ENCODE data around the gene SPDEF. TPM values are rescaled to one million over a fixed set of nuclear protein-coding genes. Genes with fewer than 3 reads are reported as not detected.

Gene SPDEF
- total and polyA plus RNA-seq, 7 donors, result 0.71 to 101 (median 67.4) TPM; not detected in 3

- TF ChIP-seq POLR2AphosphoS5 (IDR thresholded peaks at IDR 0.05) (no peak), EP300 (IDR thresholded peaks at IDR 0.05) (no peak), POLR2A (IDR thresholded peaks at IDR 0.05) (no peak)
- TF ChIP-seq, protein P1, sequence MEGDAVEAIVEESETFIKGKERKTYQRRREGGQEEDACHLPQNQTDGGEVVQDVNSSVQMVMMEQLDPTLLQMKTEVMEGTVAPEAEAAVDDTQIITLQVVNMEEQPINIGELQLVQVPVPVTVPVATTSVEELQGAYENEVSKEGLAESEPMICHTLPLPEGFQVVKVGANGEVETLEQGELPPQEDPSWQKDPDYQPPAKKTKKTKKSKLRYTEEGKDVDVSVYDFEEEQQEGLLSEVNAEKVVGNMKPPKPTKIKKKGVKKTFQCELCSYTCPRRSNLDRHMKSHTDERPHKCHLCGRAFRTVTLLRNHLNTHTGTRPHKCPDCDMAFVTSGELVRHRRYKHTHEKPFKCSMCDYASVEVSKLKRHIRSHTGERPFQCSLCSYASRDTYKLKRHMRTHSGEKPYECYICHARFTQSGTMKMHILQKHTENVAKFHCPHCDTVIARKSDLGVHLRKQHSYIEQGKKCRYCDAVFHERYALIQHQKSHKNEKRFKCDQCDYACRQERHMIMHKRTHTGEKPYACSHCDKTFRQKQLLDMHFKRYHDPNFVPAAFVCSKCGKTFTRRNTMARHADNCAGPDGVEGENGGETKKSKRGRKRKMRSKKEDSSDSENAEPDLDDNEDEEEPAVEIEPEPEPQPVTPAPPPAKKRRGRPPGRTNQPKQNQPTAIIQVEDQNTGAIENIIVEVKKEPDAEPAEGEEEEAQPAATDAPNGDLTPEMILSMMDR (IDR thresholded peaks at IDR 0.05), result no peak
- H3K4me1 ChIP-seq, result peaks cover 0 to 16% (median 11%) of the 10 kb centered on the region in 4 donors
- no peak overlapping the region for H3K4me3 ChIP-seq
- DNase-seq, result no peak
- H3K9me3 ChIP-seq, result no peaks in the 10 kb centered on the region
- H3K27me3 ChIP-seq, result no peaks in the 10 kb centered on the region
- no peaks in the 10 kb centered on the region for H3K36me3 ChIP-seq
- no peak overlapping the region for H3K27ac ChIP-seq
- 93 to 94% methylated on average over 27 of the region's 27 CpGs for WGBS, 2 donors
- intact Hi-C loops (cut with DNase I), result no loop called here
Measured at GRCh38 chr6:34544052-34544604, 12.0 kb downstream of the SPDEF start.

DNA sequence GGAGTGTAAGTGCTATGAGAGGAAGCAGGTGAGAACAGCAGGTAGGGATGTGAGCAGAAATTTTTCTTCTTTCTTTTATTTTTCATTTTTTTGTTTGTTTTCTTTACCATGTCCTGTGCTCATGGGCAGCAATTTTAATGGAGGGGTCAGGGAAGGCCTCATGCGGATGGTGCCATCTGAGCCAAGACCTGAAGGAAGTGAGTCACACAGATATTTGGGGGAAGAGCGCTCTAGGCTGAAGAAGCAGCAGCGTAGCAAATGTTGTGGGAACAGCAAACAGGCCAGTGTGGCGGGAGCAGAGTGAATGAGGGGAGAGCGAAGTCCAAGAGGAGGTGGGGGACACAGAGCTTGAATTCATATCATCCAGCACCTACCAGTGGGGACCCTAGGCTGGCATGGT, 12.7 kb downstream of the SPDEF start:
- Histone ChIP-seq H3K9me3 (no peaks in the 10 kb centered on the region), H3K27ac (no peak overlapping the region), H3K4me3 (no peak overlapping the region), H3K27me3 (no peaks in the 10 kb centered on the region), H3K4me1 (peaks cover 0 to 16% (median 11%) of the 10 kb centered on the region in 4 donors), H3K36me3 (no peaks in the 10 kb centered on the region)
- no peak for DNase-seq
- TF ChIP-seq EP300 (IDR thresholded peaks at IDR 0.05), result no peak
- no peak for TF ChIP-seq POLR2AphosphoS5 (IDR thresholded peaks at IDR 0.05)
- TF ChIP-seq, protein P1 (IDR thresholded peaks at IDR 0.05), result no peak
- no peak for TF ChIP-seq POLR2A (IDR thresholded peaks at IDR 0.05)
- WGBS, 2 donors, result 74 to 82% methylated on average over 5 of the region's 5 CpGs
- intact Hi-C loops (cut with DNase I), result no loop called here

DNA sequence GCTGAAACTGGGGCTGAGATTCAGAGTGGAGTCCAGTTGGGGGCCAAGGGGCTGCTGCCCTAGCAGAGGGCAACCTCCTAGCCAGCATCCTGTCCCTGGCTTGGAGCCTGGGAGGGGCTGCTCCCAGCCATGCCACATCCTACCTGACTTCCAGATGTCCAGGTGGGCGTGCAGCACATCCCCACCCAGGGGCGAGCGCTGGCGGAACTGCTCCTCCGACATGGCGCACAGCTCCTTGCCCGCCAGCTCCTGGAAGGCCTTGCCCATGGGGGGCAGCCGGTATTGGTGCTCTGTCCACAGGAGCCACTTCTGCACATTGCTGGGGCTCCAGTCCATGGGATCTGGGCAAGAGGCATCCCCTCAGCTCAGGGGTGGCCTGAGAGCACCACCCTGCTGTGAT, 15.3 kb downstream of the SPDEF start:
- Histone ChIP-seq H3K27me3 (no peaks in the 10 kb centered on the region), H3K27ac (no peak overlapping the region), H3K4me1 (no peaks in the 10 kb centered on the region), H3K36me3 (no peaks in the 10 kb centered on the region), H3K9me3 (no peaks in the 10 kb centered on the region), H3K4me3 (no peak overlapping the region)
- intact Hi-C loops (cut with DNase I), result no loop called here
- TF ChIP-seq POLR2A (IDR thresholded peaks at IDR 0.05), result no peak
- TF ChIP-seq, protein P1 (IDR thresholded peaks at IDR 0.05), result no peak
- TF ChIP-seq EP300 (IDR thresholded peaks at IDR 0.05), result no peak
- no peak for TF ChIP-seq POLR2AphosphoS5 (IDR thresholded peaks at IDR 0.05)
- 89 to 93% methylated on average over 8 of the region's 8 CpGs for WGBS, 2 donors
- DNase-seq, result no peak

DNA sequence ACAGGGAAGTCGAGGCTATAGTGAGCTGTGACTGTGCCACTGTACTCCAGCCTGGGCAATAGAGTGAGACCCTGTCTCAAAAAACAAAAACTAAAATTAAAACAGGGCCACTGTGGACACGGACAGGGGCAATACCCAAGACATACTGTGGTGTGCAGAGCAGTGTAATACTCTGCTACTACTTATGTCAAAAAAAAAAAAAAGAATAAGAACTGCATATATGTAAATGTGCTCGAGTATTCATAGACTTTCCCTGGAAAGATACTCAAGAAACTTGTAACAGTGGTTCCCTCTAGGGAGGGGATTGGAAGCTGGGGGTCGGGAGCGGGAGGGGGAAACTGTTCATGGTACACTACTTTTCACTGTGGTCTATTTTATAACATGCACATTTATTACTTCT, 15.9 kb downstream of the SPDEF start:
- 70 to 77% methylated on average over 5 of the region's 5 CpGs for WGBS, 2 donors
- TF ChIP-seq POLR2A (IDR thresholded peaks at IDR 0.05), result no peak
- TF ChIP-seq, protein P1 (IDR thresholded peaks at IDR 0.05), result no peak
- no peak for TF ChIP-seq POLR2AphosphoS5 (IDR thresholded peaks at IDR 0.05)

GRCh38 chr6:34539181-34539580, 16.9 kb downstream of the SPDEF start:
- DNase-seq, result no peak
- TF ChIP-seq POLR2A (IDR thresholded peaks at IDR 0.05) (no peak), EP300 (IDR thresholded peaks at IDR 0.05) (no peak), POLR2AphosphoS5 (IDR thresholded peaks at IDR 0.05) (no peak)
- TF ChIP-seq, protein P1 (IDR thresholded peaks at IDR 0.05), result no peak
- H3K9me3 ChIP-seq, result no peaks in the 10 kb centered on the region
- 85% methylated on average over 14 of the region's 14 CpGs for WGBS, 2 donors
- no peaks in the 10 kb centered on the region for H3K36me3 ChIP-seq
- no peak overlapping the region for H3K27ac ChIP-seq
- no peaks in the 10 kb centered on the region for H3K4me1 ChIP-seq
- no peaks in the 10 kb centered on the region for H3K27me3 ChIP-seq
- intact Hi-C loops (cut with DNase I), result no loop called here
- no peak overlapping the region for H3K4me3 ChIP-seq

More for the DNA sequence above, 15.9 kb downstream of the SPDEF start:
- H3K36me3 ChIP-seq, result no peaks in the 10 kb centered on the region
- no peaks in the 10 kb centered on the region for H3K4me1 ChIP-seq
- DNase-seq, result no peak
- no peaks in the 10 kb centered on the region for H3K9me3 ChIP-seq
- H3K27me3 ChIP-seq, result no peaks in the 10 kb centered on the region
- no peak overlapping the region for H3K4me3 ChIP-seq
- no peak overlapping the region for H3K27ac ChIP-seq
- intact Hi-C loops (cut with DNase I), result no loop called here

All from sigmoid colon (tissue), 7 donors.